Lower leg skin (tissue), 3 donors: ENCODE measurements around the gene CCND1.

Source experiments
- POLR2A ChIP-seq, 2 donors: fragments of 450-650 bp; IDR thresholded peaks; one replicate each; pipeline ENCODE4 v1.6.1; 2016 to 2017; ENCODE audit warnings: antibody characterized with exemption in 2 of 2, mild to moderate bottlenecking in 1 of 2, moderate library complexity in 1 of 2
- TF ChIP-seq, protein P1 (sequence below), 3 donors: fragments of 450-650 bp; IDR thresholded peaks; one replicate each; pipeline ENCODE4 v1.5.1; 2016; ENCODE audit warnings: antibody characterized with exemption in 3 of 3, mild to moderate bottlenecking in 3 of 3, moderate library complexity in 2 of 3

DNA sequence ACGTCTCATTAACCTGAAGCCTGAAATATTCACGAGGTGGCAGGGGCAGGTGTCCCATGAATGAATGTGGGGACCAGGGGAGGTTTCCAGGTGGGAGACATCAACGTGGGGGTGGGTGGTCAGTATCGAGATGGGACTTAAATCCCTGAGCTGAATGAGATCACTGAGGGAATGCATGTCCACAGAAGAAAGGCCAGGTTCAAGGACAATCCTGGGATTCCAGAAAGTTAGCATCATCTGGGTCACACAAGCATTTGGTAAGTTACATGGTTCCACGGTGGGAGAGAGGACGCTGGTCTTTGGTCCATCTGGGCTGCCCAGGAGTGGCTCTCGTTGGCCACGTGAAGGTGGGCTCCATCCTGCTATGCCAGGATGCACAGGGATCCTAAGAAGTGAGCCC lies 22.7 kb upstream of the CCND1 start:
- TF ChIP-seq, protein P1, sequence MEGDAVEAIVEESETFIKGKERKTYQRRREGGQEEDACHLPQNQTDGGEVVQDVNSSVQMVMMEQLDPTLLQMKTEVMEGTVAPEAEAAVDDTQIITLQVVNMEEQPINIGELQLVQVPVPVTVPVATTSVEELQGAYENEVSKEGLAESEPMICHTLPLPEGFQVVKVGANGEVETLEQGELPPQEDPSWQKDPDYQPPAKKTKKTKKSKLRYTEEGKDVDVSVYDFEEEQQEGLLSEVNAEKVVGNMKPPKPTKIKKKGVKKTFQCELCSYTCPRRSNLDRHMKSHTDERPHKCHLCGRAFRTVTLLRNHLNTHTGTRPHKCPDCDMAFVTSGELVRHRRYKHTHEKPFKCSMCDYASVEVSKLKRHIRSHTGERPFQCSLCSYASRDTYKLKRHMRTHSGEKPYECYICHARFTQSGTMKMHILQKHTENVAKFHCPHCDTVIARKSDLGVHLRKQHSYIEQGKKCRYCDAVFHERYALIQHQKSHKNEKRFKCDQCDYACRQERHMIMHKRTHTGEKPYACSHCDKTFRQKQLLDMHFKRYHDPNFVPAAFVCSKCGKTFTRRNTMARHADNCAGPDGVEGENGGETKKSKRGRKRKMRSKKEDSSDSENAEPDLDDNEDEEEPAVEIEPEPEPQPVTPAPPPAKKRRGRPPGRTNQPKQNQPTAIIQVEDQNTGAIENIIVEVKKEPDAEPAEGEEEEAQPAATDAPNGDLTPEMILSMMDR (IDR thresholded peaks at IDR 0.05): no peak
- no peak for TF ChIP-seq POLR2A (IDR thresholded peaks at IDR 0.05)
